Measurements from ENCODE around the gene VAPA. TPM values are rescaled to one million over a fixed set of nuclear protein-coding genes. Genes with fewer than 3 reads are reported as not detected.
"Not testable (repeated sequence)": the region's sequence is repeated elsewhere in the genome, so short reads cannot be mapped to it uniquely, and the experiment has no call there.

The VAPA gene
- total and polyA plus RNA-seq, 9 of the 15 experiments (the other 6 are each of a cell fraction or from before 2014, with no cell fraction given), result 219 to 902 (median 526) TPM

DNA sequence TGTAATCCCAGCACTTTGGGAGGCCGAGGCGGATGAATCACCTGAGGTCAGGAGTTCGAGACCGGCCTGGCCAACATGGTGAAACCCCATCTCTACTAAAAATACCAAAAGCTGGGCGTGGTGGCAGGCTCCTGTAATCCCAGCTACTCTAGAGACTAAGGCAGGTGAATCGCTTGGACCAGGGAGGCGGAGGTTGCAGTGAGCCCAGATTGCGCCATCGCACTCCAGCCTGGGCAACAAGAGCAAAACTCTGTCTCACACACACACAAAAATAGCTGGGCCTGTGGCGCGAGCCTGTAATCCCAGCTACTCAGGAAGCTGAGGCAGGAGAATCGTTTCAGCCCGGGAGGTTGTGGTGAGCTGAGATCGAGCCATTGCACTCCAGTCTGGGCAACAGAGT, 11.6 kb upstream of the VAPA start:
- peaks cover 23 to 66% of the 10 kb centered on the region in 2 experiments for H3K4me1 ChIP-seq (replicated peaks in 1 of 2; ENCODE audit: control insufficient read depth in 2 of 2, insufficient read depth in 2 of 2, low read length in 2 of 2)
- intact Hi-C loops (cut with micrococcal nuclease); FAIRE-seq; CTCF ChIA-PET (ENCODE audit: low intra/inter-chr PET ratio); H3K36me3 ChIP-seq (ENCODE audit: control insufficient read depth, insufficient read depth, low read length); H2AFZ ChIP-seq (ENCODE audit: low read depth, low read length); H3K27ac ChIP-seq (ENCODE audit: extremely low read depth, low read depth, low read length); ATAC-seq; H4K20me1 ChIP-seq (replicated peaks; ENCODE audit: control insufficient read depth, insufficient read depth, low read length); H3K4me2 ChIP-seq (ENCODE audit: insufficient read depth, low read length); H3K9me1 ChIP-seq (ENCODE audit: control insufficient read depth, insufficient read depth, low read length); H3K4me3 ChIP-seq; in situ Hi-C loops (cut with MboI); DNase-seq (ENCODE audit: extremely low read depth in 1 of 4, low spot score in 3 of 4); H3K79me2 ChIP-seq (ENCODE audit: control insufficient read depth, insufficient read depth, low read length); H3K9ac ChIP-seq (ENCODE audit: insufficient read depth in 1 of 2, low read depth in 2 of 2, low read length in 2 of 2); H3K9me3 ChIP-seq (replicated peaks; ENCODE audit: control insufficient read depth, insufficient read depth, low read depth, low read length); BruUV-seq (replicated peaks); H3K27me3 ChIP-seq (ENCODE audit: control insufficient read depth in 2 of 2, insufficient read depth in 2 of 2, low read length in 2 of 2); TF ChIP-seq CEBPG (tag; conservative IDR thresholded peaks at IDR 0.05 in 1 of 2, IDR thresholded peaks at IDR 0.05 in 1 of 2): not testable (repeated sequence)
- TF ChIP-seq CEBPB (tag; IDR thresholded peaks at IDR 0.05) (peak; percentile 80), CEBPG (CRISPR knock-in tag; IDR thresholded peaks at IDR 0.05) (0 out of 2 replicates have a peak, but pooled peaks have one; percentile 34)
- POLR2A ChIA-PET, result interaction anchor here (1.0 kb wide), 1 partner anchor 11 kb away, joined by 5 read pairs; the partner anchor contains the start of gene VAPA
- WGBS (ENCODE audit: insufficient coverage, low coverage, missing lambda C conversion rate), result 82% methylated on average over 14 of the region's 14 CpGs

DNA sequence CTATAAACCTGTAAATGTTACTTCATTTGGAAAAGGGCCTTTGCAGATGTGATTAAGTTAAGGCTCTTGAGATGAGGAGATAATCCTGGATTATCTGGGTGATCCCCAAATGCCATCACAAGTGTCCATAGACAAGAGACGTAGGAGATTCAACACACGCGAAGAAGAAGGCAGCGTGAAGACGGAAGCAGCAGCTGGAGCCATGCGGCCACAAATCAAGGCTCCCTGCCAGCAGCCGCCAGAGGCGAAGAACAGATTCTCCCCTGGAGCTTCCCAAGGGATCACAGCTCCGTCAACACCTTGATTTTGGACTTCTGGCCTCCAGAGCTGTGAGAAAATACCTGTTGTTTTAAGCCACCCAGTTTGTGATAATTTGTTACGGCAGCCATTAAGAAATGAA, 11.0 kb upstream of the VAPA start:
- BruUV-seq (replicated peaks), result no TSS peak
- no peaks in the 10 kb centered on the region for H3K27me3 ChIP-seq (ENCODE audit: control insufficient read depth in 2 of 2, insufficient read depth in 2 of 2, low read length in 2 of 2)
- H2AFZ ChIP-seq (ENCODE audit: low read depth, low read length), result 0 out of 2 replicates have a peak overlapping the region, but pooled peaks have one; percentile 18
- CTCF ChIA-PET (ENCODE audit: low intra/inter-chr PET ratio), result no interaction called here
- no peak overlapping the region for H3K4me2 ChIP-seq (ENCODE audit: insufficient read depth, low read length)
- no peaks in the 10 kb centered on the region for H3K36me3 ChIP-seq (ENCODE audit: control insufficient read depth, insufficient read depth, low read length)
- H3K4me1 ChIP-seq (replicated peaks in 1 of 2; ENCODE audit: control insufficient read depth in 2 of 2, insufficient read depth in 2 of 2, low read length in 2 of 2), result peaks cover 21 to 67% of the 10 kb centered on the region in 2 experiments
- ATAC-seq, result no peak
- DNase-seq (ENCODE audit: extremely low read depth in 1 of 4, low spot score in 3 of 4), result no peak
- POLR2A ChIA-PET, result interaction anchor here (1.0 kb wide), 1 partner anchor 11 kb away, joined by 5 read pairs; the partner anchor contains the start of gene VAPA
- no peaks in the 10 kb centered on the region for H4K20me1 ChIP-seq (replicated peaks; ENCODE audit: control insufficient read depth, insufficient read depth, low read length)
- no peak overlapping the region for H3K4me3 ChIP-seq
- in situ Hi-C loops (cut with MboI), result no loop called here
- H3K9me3 ChIP-seq (replicated peaks; ENCODE audit: control insufficient read depth, insufficient read depth, low read depth, low read length), result no peaks in the 10 kb centered on the region
- H3K27ac ChIP-seq (ENCODE audit: extremely low read depth, low read depth, low read length), result no peak overlapping the region
- H3K79me2 ChIP-seq (ENCODE audit: control insufficient read depth, insufficient read depth, low read length), result no peaks in the 10 kb centered on the region; the same call in 2 of the 3 replicates
- no peak for FAIRE-seq
- no peak overlapping the region for H3K9ac ChIP-seq (ENCODE audit: insufficient read depth in 1 of 2, low read depth in 2 of 2, low read length in 2 of 2)
- 82% methylated on average over 10 of the region's 10 CpGs for WGBS (ENCODE audit: insufficient coverage, low coverage, missing lambda C conversion rate)
- H3K9me1 ChIP-seq (ENCODE audit: control insufficient read depth, insufficient read depth, low read length), result no peaks in the 10 kb centered on the region
- intact Hi-C loops (cut with micrococcal nuclease), result no loop called here
- TF ChIP-seq ZNF431 (CRISPR knock-in tag; IDR thresholded peaks at IDR 0.05) (no peak), CHD2 (IDR thresholded peaks at IDR 0.05; ENCODE audit: low read depth, low read length) (no peak), SNIP1 (IDR thresholded peaks at IDR 0.05; ENCODE audit: low read depth) (no peak), SIN3A (IDR thresholded peaks at IDR 0.05; ENCODE audit: borderline replicate concordance in 2 of 2, control insufficient read depth in 1 of 2, low read depth in 2 of 2, low read length in 2 of 2) (no peak), ARHGAP35 (IDR thresholded peaks at IDR 0.05; ENCODE audit: partially characterized antibody) (no peak)
- TF ChIP-seq, protein P1, sequence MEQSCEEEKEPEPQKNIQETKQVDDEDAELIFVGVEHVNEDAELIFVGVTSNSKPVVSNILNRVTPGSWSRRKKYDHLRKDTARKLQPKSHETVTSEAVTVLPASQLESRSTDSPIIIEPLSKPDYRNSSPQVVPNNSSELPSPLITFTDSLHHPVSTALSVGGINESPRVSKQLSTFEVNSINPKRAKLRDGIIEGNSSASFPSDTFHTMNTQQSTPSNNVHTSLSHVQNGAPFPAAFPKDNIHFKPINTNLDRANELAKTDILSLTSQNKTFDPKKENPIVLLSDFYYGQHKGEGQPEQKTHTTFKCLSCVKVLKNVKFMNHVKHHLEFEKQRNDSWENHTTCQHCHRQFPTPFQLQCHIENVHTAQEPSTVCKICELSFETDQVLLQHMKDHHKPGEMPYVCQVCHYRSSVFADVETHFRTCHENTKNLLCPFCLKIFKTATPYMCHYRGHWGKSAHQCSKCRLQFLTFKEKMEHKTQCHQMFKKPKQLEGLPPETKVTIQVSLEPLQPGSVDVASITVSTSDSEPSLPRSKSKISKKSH (CRISPR knock-in tag; IDR thresholded peaks at IDR 0.05), result no peak
- TF ChIP-seq, protein P2, sequence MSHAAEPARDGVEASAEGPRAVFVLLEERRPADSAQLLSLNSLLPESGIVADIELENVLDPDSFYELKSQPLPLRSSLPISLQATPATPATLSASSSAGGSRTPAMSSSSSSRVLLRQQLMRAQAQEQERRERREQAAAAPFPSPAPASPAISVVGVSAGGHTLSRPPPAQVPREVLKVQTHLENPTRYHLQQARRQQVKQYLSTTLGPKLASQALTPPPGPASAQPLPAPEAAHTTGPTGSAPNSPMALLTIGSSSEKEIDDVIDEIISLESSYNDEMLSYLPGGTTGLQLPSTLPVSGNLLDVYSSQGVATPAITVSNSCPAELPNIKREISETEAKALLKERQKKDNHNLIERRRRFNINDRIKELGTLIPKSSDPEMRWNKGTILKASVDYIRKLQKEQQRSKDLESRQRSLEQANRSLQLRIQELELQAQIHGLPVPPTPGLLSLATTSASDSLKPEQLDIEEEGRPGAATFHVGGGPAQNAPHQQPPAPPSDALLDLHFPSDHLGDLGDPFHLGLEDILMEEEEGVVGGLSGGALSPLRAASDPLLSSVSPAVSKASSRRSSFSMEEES (CRISPR knock-in tag; IDR thresholded peaks at IDR 0.05), result no peak
